CD4-positive, alpha-beta memory T cell (primary cell): ENCODE measurements around the gene LRP1. TPM values are rescaled to one million over a fixed set of nuclear protein-coding genes. Genes with fewer than 3 reads are reported as not detected.
"Not testable (repeated sequence)": the region's sequence is repeated elsewhere in the genome, so short reads cannot be mapped to it uniquely, and the experiment has no call there.

Source experiments
- CTCF ChIA-PET: fragments of 350-600 bp; sonication (Branson Sonifier 250); formaldehyde crosslinking; loops from one replicate; lab custom pipeline; 2021; ENCODE audit warnings: inconsistent platforms; ENCODE audit not compliant: partially characterized antibody; lab: Charles Lee
- POLR2A ChIA-PET: fragments of 350-600 bp; sonication (Branson Sonifier 250); formaldehyde crosslinking; loops from one replicate; lab custom pipeline; 2021; ENCODE audit not compliant: partially characterized antibody; lab: Charles Lee
- DNase-seq, 5 donors: peaks; one replicate each; pipeline versions ENCODE4 v3.0.0 to v3.0.0-alpha.2; 2020 to 2022; ENCODE audit warnings: mixed read lengths in 1 of 5
- H3K27ac ChIP-seq: one replicate; pipeline ENCODE4 v1.7.0; 2013; ENCODE audit warnings: low read depth, low read length
- H3K27me3 ChIP-seq: 2 replicates; pipeline ENCODE4 v1.7.0; 2013; ENCODE audit warnings: mild to moderate bottlenecking, low read length, moderate library complexity; ENCODE audit not compliant: insufficient read depth
- H3K36me3 ChIP-seq: 2 replicates; pipeline ENCODE4 v1.7.0; 2013; ENCODE audit warnings: mild to moderate bottlenecking, low read length, moderate library complexity; ENCODE audit not compliant: insufficient read depth
- H3K4me1 ChIP-seq: 2 replicates; pipeline ENCODE4 v1.7.0; 2013; ENCODE audit warnings: mild to moderate bottlenecking, low read length, moderate library complexity; ENCODE audit not compliant: insufficient read depth
- H3K4me3 ChIP-seq, 2 donors: one replicate each; pipeline ENCODE4 v1.7.0; 2013; ENCODE audit warnings: low read length in 2 of 2, mild to moderate bottlenecking in 1 of 2
- H3K9me3 ChIP-seq, 2 donors: one replicate each; pipeline ENCODE4 v1.7.0; 2013; ENCODE audit warnings: low read length in 2 of 2, control low read depth in 1 of 2; ENCODE audit not compliant: control insufficient read depth in 1 of 2
- H3K27ac Mint-ChIP-seq, 7 donors: one replicate each; pipeline ENCODE4 v1.8.0; 2020 to 2021; ENCODE audit warnings: mixed read lengths in 7 of 7, mild to moderate bottlenecking in 6 of 7, inconsistent platforms in 3 of 7, moderate library complexity in 3 of 7
- H3K27me3 Mint-ChIP-seq, 2 donors: one replicate each; pipeline ENCODE4 v1.8.0; 2020 to 2021; ENCODE audit warnings: mixed read lengths in 2 of 2
- H3K36me3 Mint-ChIP-seq, 2 donors: one replicate each; pipeline ENCODE4 v1.8.0; 2020 to 2021; ENCODE audit warnings: mixed read lengths in 2 of 2, inconsistent platforms in 1 of 2, mild to moderate bottlenecking in 1 of 2
- H3K4me1 Mint-ChIP-seq, 4 donors: one replicate each; pipeline ENCODE4 v1.8.0; 2020 to 2021; ENCODE audit warnings: mixed read lengths in 4 of 4, mild to moderate bottlenecking in 1 of 4
- H3K4me3 Mint-ChIP-seq, 8 donors: one replicate each; pipeline ENCODE4 v1.8.0; 2020 to 2021; ENCODE audit warnings: mixed read lengths in 8 of 8, mild to moderate bottlenecking in 7 of 8, moderate library complexity in 6 of 8, inconsistent platforms in 3 of 8
- H3K9me3 Mint-ChIP-seq, 8 donors: one replicate each; pipeline ENCODE4 v1.8.0; 2020 to 2021; ENCODE audit warnings: mixed read lengths in 8 of 8, mild to moderate bottlenecking in 5 of 8, inconsistent platforms in 3 of 8, moderate library complexity in 1 of 8
- intact Hi-C: fragments of 100-400 bp; cut with micrococcal nuclease; formaldehyde crosslinking; loops from one replicate; pipeline ENCODE4 v1.15.1; 2023
- polyA plus RNA-seq, 2 donors: library from polyadenylated mRNA; unstranded; fragments of 300-500 nt; fragmentation: Illumina TruSeq; gene quantifications; one replicate each; pipeline ENCODE4 v1.2.3, GENCODE V29; 2021
- total RNA-seq, 2 experiments: library from RNA; stranded (reverse); gene quantifications; one replicate each; pipeline ENCODE4 v1.2.3, GENCODE V29; 2021

The LRP1 gene
- total and polyA plus RNA-seq, 4 experiments from 2014 or later = 0.38 to 11.6 (median 9.7) TPM; not detected in 1

- POLR2A ChIA-PET = interaction anchor here (3.4 kb wide), 1 partner anchor 8 kb away, joined by 11 read pairs; the partner anchor contains the start of gene STAT6
- Histone ChIP-seq H3K9me3 (no peaks in the 10 kb centered on the region), H3K4me3 (no peak overlapping the region), H3K27ac (no peak overlapping the region), H3K27me3 (no peaks in the 10 kb centered on the region), H3K4me1 (no peaks in the 10 kb centered on the region), H3K36me3 (no peaks in the 10 kb centered on the region)
- Mint-ChIP-seq H3K4me1 (peaks cover 0 to 4% (median 2%) of the 10 kb centered on the region in 4 donors), H3K27me3 (no peaks in the 10 kb centered on the region), H3K4me3 (no peak overlapping the region), H3K27ac (no peak overlapping the region), H3K36me3 (no peaks in the 10 kb centered on the region), H3K9me3 (no peaks in the 10 kb centered on the region)
- CTCF ChIA-PET = interaction anchor here (1.0 to 10.4 kb wide), 4 partner anchors 8 to 64 kb away, joined by 4 to 207 read pairs (median 10); partner anchors contain the start of gene STAT6
- intact Hi-C loops = no loop called here
- no peak for DNase-seq
Observed at GRCh38 chr12:57119294-57120085, 8.8 kb upstream of the LRP1 start.

DNA sequence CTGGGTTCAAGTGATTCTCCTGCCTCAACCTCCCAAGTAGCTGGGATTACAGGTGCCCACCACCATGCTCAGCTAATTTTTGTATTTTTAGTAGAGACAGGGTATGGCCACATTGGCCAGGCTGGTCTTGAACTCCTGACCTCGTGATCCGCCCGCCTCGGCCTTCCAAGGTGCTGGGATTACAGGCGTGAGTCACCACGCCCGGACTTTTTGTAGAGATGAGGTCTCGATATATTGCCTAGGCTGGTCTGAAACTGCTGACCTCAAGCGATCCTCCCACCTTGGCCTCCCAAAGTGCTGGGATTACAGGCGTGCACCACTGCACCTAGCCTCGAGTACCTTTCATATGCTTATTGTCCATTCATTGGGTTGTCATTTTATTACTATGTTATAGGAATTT, 7.6 kb upstream of the LRP1 start:
- DNase-seq, H3K4me3 Mint-ChIP-seq, H3K36me3 ChIP-seq, H3K4me1 Mint-ChIP-seq, H3K27ac ChIP-seq, intact Hi-C loops, H3K4me3 ChIP-seq, H3K27me3 Mint-ChIP-seq, H3K27me3 ChIP-seq, H3K27ac Mint-ChIP-seq, H3K4me1 ChIP-seq, H3K9me3 ChIP-seq, H3K36me3 Mint-ChIP-seq, H3K9me3 Mint-ChIP-seq: not testable (repeated sequence)
- ChIA-PET CTCF (interaction anchor here (1.0 to 10.4 kb wide), 9 partner anchors 9 to 132 kb away, joined by 3 to 207 read pairs (median 8); partner anchors contain the start of gene STAT6), POLR2A (interaction anchor here (3.4 kb wide), 1 partner anchor 9 kb away, joined by 11 read pairs; the partner anchor contains the start of gene STAT6)

DNA sequence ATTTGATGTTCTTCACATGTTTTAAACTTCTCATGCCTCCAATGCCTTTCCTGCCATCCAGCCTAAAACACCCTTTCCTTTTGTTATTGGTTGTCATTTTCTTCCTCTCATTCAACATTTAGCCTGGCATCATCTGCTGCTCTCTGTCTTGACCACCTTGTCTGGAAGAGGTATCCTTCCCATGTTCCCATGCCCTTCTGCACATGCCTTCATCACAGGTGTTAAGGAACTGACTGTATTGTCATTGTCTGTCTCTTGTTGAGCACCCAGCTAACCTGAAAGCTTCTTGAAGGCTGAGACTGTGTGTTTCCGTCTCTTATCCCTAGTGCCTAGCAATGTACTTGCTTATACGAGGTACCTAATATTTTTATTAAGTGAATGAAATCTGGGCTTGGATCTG, 4.5 kb upstream of the LRP1 start:
- POLR2A ChIA-PET = interaction anchor here (0.9 to 2.7 kb wide), 4 partner anchors 12 to 61 kb away, joined by 3 to 25 read pairs (median 8); partner anchors contain the start of genes NEMP1 and STAT6
- no peak overlapping the region for H3K4me3 Mint-ChIP-seq

GRCh38 chr12:57124261-57124877, 3.9 kb upstream of the LRP1 start:
- intact Hi-C loops = loop anchor here (1.0 to 2.0 kb wide), 4 partner anchors 12 to 117 kb away; no protein-coding TSS in a partner anchor
- POLR2A ChIA-PET = interaction anchor here (0.6 to 2.7 kb wide), 5 partner anchors 13 to 61 kb away, joined by 3 to 25 read pairs (median 4); partner anchors contain the start of genes NEMP1 and STAT6

More for the DNA sequence above, 4.5 kb upstream of the LRP1 start:
- CTCF ChIA-PET = interaction anchor here (0.7 to 10.4 kb wide), 33 partner anchors 8 to 435 kb away, joined by 3 to 207 read pairs (median 5); partner anchors contain the start of genes MYO1A, NEMP1, SHMT2 and STAT6
- Mint-ChIP-seq H3K4me1 (peaks cover 2 to 10% (median 6%) of the 10 kb centered on the region in 4 donors), H3K27ac (no peak overlapping the region), H3K36me3 (no peaks in the 10 kb centered on the region), H3K27me3 (no peaks in the 10 kb centered on the region), H3K9me3 (no peaks in the 10 kb centered on the region)
- H3K36me3 ChIP-seq = no peaks in the 10 kb centered on the region
- intact Hi-C loops = loop anchor here (1.0 to 2.0 kb wide), 4 partner anchors 12 to 117 kb away; no protein-coding TSS in a partner anchor
- no peak overlapping the region for H3K4me3 ChIP-seq
- H3K27ac ChIP-seq = no peak overlapping the region
- no peaks in the 10 kb centered on the region for H3K9me3 ChIP-seq
- peaks cover 5% of the 10 kb centered on the region for H3K4me1 ChIP-seq
- no peaks in the 10 kb centered on the region for H3K27me3 ChIP-seq
- no peak for DNase-seq

DNA sequence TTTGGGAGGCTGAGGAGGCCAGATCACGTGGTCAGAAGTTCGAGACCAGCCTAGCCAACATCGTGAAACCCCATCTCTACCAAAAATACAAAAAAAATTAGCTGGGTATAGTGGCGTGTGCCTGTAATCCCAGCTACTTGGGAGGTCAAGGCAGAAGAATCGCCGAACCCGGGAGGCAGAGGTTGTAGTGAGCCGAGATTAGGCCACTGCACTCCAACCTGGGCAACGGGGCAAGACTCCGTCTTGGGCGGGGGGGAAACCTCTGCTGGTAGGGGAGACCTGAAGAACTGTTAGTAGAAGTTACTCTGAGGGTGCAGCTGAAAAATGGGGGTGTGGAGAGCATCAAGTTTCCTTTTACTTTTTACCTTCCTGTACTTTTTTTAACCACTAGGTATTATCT, 2.2 kb upstream of the LRP1 start:
- H3K27me3 Mint-ChIP-seq = no peaks in the 10 kb centered on the region
- Histone ChIP-seq H3K27ac (no peak overlapping the region), H3K4me1 (peaks cover 8% of the 10 kb centered on the region), H3K9me3 (no peaks in the 10 kb centered on the region), H3K36me3 (no peaks in the 10 kb centered on the region), H3K27me3 (no peaks in the 10 kb centered on the region), H3K4me3 (no peak overlapping the region)
- H3K9me3 Mint-ChIP-seq = no peaks in the 10 kb centered on the region
- POLR2A ChIA-PET = interaction anchor here (1.2 to 5.1 kb wide), 2 partner anchors 14 to 20 kb away, joined by 3 to 57 read pairs; partner anchors contain the start of gene STAT6
- DNase-seq = no peak
- CTCF ChIA-PET = interaction anchor here (1.0 to 10.4 kb wide), 8 partner anchors 11 to 501 kb away, joined by 3 to 207 read pairs (median 6); partner anchors contain the start of gene STAT6
- intact Hi-C loops = no loop called here
- H3K27ac Mint-ChIP-seq = no peak overlapping the region
- peak overlapping the region in 4 of 8 donors; percentile 31 to 70 (median 41) for H3K4me3 Mint-ChIP-seq
- H3K36me3 Mint-ChIP-seq = no peaks in the 10 kb centered on the region
- H3K4me1 Mint-ChIP-seq = peaks cover 7 to 23% (median 14%) of the 10 kb centered on the region in 4 donors

More at GRCh38 chr12:57124261-57124877, 3.9 kb upstream of the LRP1 start:
- CTCF ChIA-PET = interaction anchor here (0.7 to 10.4 kb wide), 34 partner anchors 8 to 435 kb away, joined by 3 to 207 read pairs (median 5); partner anchors contain the start of genes MYO1A, NEMP1, SHMT2 and STAT6
- no peaks in the 10 kb centered on the region for H3K27me3 ChIP-seq
- peak; percentile 73 to 78 (median 78) for DNase-seq
- Mint-ChIP-seq H3K9me3 (no peaks in the 10 kb centered on the region), H3K27me3 (no peaks in the 10 kb centered on the region), H3K36me3 (no peaks in the 10 kb centered on the region), H3K27ac (peak overlapping the region in 1 of 7 donors; percentile 43), H3K4me3 (peak overlapping the region in 1 of 8 donors; percentile 1), H3K4me1 (peaks cover 2 to 10% (median 6%) of the 10 kb centered on the region in 4 donors)
- peaks cover 8% of the 10 kb centered on the region for H3K4me1 ChIP-seq
- H3K9me3 ChIP-seq = no peaks in the 10 kb centered on the region
- no peak overlapping the region for H3K4me3 ChIP-seq
- H3K36me3 ChIP-seq = no peaks in the 10 kb centered on the region
- H3K27ac ChIP-seq = no peak overlapping the region

GRCh38 chr12:57126561-57126960, 1.7 kb upstream of the LRP1 start:
- peaks cover 8% of the 10 kb centered on the region for H3K4me1 ChIP-seq
- POLR2A ChIA-PET = interaction anchor here (1.2 to 5.1 kb wide), 3 partner anchors 15 to 20 kb away, joined by 3 to 57 read pairs (median 3); partner anchors contain the start of gene STAT6

More at GRCh38 chr12:57126561-57126960, 1.7 kb upstream of the LRP1 start:
- H3K9me3 ChIP-seq = no peaks in the 10 kb centered on the region
- CTCF ChIA-PET = interaction anchor here (0.8 to 10.4 kb wide), 6 partner anchors 10 to 57 kb away, joined by 3 to 207 read pairs (median 45); partner anchors contain the start of gene STAT6
- H3K36me3 ChIP-seq = no peaks in the 10 kb centered on the region
- Mint-ChIP-seq H3K27me3 (no peaks in the 10 kb centered on the region), H3K36me3 (no peaks in the 10 kb centered on the region), H3K4me1 (peaks cover 8 to 26% (median 14%) of the 10 kb centered on the region in 4 donors), H3K9me3 (no peaks in the 10 kb centered on the region), H3K27ac (peak overlapping the region in 2 of 7 donors; percentile 14 to 71), H3K4me3 (peak overlapping the region; percentile 17 to 92 (median 88))
- H3K27me3 ChIP-seq = no peaks in the 10 kb centered on the region
- no peak overlapping the region for H3K4me3 ChIP-seq
- no peak overlapping the region for H3K27ac ChIP-seq
- intact Hi-C loops = no loop called here
- no peak for DNase-seq
